GM19099 (cell line): ENCODE data around the gene PPM1N.

Experiments used
- POLR2A ChIP-seq: IDR thresholded peaks from 3 replicates; pipeline ENCODE4 v1.6.1; 2011; ENCODE audit warnings: low read depth; ENCODE audit not compliant: insufficient read length; ENCODE audit errors: extremely low read depth

The PPM1N gene

DNA sequence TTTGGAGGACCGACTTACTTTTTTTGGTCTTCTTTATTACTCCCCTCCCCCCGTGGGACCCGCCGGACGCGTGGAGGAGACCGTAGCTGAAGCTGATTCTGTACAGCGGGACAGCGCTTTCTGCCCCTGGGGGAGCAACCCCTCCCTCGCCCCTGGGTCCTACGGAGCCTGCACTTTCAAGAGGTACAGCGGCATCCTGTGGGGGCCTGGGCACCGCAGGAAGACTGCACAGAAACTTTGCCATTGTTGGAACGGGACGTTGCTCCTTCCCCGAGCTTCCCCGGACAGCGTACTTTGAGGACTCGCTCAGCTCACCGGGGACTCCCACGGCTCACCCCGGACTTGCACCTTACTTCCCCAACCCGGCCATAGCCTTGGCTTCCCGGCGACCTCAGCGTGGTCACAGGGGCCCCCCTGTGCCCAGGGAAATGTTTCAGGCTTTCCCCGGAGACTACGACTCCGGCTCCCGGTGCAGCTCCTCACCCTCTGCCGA, 30.0 kb upstream of the PPM1N start:
- TF ChIP-seq POLR2A = no peak

DNA sequence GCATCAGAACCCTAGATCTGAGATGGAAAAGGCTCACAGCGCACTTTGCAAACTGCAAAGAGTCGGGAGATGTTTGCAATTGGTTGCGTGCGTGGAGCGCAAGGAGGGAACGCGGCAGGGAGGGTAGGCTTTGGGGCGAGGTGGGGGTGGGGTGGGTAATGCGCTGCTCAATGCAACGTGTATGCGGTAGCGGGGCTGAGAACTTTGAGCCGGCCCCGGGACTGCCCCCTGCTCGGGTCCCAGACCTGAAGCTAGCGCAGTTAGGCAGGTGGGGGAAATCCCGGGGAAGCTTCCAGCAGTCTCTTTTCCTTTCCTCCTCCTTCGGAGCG, 29.5 kb upstream of the PPM1N start:
- no peak for TF ChIP-seq POLR2A

DNA sequence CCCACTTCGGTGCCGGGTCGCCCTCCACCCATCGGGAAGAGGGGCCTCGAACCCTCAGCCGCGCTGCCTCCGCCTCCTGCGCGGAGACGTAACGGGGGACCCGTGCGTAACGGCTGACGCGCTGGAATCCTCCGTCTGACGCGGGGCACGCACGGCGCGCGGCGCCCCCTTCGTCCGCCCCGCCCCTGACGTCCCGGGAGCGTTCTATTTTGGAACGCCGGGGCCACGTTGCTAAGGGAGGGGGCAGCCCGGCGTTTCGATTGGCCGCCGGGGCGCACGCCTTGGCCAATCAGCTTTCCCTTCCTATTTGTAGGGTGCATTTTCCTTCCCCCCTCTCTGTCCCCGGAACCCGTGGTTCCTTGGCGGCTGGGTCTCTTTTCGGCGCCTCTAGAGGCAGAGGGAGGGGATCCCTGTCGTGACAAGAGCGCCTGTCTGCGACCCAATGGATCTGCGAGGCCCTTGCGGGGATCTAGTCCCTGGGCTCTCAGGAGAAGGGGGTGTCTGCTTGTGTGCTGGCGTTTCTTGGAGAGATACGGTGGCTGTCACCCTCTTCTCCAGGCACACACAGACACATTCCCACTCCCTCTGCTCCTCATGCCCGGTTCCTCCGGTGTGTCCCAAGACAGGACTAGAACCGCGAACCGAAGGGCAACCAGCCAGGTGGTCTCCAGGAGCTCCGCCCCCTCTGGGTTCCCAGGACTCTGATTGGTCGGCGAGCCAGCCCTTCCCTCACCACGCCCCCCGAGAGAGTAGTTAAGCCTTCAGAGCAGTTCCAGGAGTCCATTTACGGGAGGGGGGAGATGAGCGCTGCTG, 28.9 kb upstream of the PPM1N start:
- peak; percentile 59 for TF ChIP-seq POLR2A

GRCh38 chr19:45469945-45470761, 28.1 kb upstream of the PPM1N start:
- TF ChIP-seq POLR2A = no peak

- no peak for TF ChIP-seq POLR2A
These were observed 27.5 kb upstream of the PPM1N start for GRCh38 chr19:45470762-45471081.

DNA sequence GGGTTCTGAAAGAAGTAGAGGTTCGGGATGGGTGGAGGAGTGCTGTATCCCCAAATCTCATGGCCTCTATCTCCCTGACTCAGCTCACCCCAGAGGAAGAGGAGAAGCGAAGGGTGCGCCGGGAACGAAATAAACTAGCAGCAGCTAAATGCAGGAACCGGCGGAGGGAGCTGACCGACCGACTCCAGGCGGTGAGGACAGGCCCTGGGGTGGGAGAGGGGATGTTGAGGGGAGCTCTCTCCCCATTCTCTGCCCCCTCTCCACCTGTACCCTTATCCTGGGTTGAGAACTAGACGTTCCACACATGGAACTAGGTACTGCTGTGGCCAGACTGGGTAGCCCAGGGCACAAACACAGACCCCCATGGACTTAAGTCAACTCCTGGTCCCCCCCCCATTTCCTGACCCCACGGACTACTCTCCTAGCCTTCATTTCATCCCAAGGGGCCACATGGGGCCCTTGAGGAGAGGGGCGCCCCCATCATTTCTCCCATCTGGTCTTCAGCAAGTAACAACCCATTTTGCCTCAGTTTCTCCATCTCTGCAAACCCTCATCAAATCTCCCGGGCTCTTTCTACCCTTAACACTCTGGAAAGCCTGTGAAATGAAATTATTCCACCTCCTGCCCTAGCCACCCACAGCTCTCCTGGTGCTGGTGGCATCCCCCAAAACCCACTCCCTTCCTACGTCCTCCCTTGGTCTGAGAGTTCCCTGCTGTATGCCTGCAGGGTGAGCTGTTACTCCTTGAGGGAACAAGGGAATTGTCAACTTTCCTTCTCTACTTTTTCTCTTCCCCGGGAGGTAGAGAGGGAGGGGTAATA, 26.9 kb upstream of the PPM1N start:
- no peak for TF ChIP-seq POLR2A

DNA sequence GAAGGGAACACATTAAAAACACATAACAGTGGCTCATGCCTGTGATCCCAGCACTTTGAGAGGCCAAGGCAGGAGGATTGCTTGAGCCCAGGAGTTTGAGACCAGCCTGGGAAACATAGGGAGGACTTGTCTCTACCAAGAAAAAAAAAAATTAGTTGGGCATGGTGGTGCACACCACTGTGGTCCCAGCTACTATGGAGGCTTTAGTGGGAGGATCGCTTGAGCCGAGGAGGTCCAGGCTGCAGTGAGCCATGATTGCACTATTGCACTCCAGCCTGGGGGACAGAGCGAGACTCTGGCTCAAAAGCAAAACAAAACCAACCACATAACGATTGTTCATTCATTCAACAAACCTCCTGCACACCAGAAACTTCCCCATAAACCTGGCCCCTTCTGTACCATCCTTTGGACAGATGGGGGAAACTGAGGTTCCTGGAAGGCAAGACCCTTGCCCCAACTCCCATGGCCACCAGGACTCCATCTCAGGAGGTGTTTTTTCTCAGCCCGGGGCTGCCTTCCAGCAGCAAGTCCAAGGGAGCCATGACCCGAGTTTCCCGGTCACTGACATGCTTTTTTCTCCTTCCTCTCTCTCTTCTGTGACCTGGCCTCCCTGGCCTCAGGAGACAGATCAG, 26.2 kb upstream of the PPM1N start:
- TF ChIP-seq POLR2A = no peak

DNA sequence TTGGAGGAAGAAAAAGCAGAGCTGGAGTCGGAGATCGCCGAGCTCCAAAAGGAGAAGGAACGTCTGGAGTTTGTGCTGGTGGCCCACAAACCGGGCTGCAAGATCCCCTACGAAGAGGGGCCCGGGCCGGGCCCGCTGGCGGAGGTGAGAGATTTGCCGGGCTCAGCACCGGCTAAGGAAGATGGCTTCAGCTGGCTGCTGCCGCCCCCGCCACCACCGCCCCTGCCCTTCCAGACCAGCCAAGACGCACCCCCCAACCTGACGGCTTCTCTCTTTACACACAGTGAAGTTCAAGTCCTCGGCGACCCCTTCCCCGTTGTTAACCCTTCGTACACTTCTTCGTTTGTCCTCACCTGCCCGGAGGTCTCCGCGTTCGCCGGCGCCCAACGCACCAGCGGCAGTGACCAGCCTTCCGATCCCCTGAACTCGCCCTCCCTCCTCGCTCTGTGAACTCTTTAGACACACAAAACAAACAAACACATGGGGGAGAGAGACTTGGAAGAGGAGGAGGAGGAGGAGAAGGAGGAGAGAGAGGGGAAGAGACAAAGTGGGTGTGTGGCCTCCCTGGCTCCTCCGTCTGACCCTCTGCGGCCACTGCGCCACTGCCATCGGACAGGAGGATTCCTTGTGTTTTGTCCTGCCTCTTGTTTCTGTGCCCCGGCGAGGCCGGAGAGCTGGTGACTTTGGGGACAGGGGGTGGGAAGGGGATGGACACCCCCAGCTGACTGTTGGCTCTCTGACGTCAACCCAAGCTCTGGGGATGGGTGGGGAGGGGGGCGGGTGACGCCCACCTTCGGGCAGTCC, 25.5 kb upstream of the PPM1N start:
- TF ChIP-seq POLR2A = no peak

DNA sequence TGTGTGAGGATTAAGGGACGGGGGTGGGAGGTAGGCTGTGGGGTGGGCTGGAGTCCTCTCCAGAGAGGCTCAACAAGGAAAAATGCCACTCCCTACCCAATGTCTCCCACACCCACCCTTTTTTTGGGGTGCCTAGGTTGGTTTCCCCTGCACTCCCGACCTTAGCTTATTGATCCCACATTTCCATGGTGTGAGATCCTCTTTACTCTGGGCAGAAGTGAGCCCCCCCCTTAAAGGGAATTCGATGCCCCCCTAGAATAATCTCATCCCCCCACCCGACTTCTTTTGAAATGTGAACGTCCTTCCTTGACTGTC, 24.9 kb upstream of the PPM1N start:
- TF ChIP-seq POLR2A = no peak

GRCh38 chr19:45473682-45474605, 24.3 kb upstream of the PPM1N start:
- TF ChIP-seq POLR2A = no peak

DNA sequence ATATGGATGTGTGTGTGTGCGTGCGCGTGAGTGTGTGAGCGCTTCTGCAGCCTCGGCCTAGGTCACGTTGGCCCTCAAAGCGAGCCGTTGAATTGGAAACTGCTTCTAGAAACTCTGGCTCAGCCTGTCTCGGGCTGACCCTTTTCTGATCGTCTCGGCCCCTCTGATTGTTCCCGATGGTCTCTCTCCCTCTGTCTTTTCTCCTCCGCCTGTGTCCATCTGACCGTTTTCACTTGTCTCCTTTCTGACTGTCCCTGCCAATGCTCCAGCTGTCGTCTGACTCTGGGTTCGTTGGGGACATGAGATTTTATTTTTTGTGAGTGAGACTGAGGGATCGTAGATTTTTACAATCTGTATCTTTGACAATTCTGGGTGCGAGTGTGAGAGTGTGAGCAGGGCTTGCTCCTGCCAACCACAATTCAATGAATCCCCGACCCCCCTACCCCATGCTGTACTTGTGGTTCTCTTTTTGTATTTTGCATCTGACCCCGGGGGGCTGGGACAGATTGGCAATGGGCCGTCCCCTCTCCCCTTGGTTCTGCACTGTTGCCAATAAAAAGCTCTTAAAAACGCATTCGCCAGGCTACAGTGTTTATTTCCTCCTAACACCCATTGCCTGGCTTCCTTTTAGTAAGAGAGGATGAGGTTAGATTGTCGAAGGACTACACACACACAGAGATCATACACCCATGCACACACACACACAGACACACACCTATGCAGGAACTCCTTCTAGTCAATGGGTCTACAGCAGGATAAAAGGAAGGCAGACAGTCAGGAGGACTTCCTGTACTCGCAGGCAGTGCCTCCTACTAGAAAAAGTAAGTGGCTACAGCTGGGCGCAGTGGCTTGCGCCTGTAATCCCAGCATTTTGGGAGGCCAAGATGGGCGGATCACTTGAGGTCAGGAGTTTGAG, 23.4 kb upstream of the PPM1N start:
- no peak for TF ChIP-seq POLR2A

DNA sequence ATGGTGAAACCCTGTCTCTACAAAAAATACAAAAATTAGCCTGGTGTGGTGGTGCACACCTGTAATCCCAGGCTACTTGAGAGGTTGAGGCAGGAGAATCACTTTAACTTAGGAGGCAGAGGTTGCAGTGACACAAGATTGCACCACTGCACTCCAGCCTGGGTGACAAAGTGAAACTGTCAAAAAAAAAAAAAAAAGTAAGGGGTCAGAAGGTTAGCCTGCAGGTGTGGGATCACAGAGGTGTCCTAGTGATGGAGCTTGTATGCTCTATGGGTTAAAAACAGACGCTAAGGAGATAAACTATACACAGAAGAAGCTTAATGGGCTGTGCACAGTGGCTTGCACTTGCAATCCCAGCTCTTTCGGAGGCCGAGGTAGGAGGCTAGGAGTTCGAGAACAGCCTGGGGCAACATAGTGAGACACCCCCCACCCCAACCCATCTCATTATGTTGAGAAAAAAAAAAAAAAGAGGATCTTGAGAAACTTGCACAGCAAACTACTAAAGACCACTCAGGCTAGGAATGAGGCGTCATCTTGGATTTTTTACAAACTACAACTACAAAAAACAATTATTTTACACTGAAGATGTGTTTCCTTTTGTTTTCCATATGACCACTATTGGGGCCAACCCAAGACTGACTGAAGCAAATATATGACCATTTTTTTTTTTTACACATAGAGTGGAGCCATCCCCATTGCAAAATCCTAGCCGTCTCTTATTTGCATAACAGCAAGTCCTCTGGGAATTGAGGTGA, 22.5 kb upstream of the PPM1N start:
- TF ChIP-seq POLR2A = no peak
